Stimulated activated CD4-positive, alpha-beta T cell treated with anti-CD3 and anti-CD28 coated beads, Interleukin-15, amount 100 ng/mL, for 48 hours (primary cell): ENCODE data around the gene ZDHHC24.
"Not testable (repeated sequence)": the region's sequence is repeated elsewhere in the genome, so short reads cannot be mapped to it uniquely, and the experiment has no call there.

Source experiments
- DNase-seq, 2 donors: peaks; one replicate each; pipeline ENCODE4 v3.0.0-alpha.2; 2020; ENCODE audit warnings: low read depth in 2 of 2

ZDHHC24 gene

GRCh38 chr11:66546368-66546965 lies 619 bp upstream of the ZDHHC24 start, which contains the start of gene ACTN3:
Gene ACTN3, plus strand, starts transcription at chr11:66546903. Its CDS starts 35 bp downstream, at chr11:66546938.
- no peak for DNase-seq

GRCh38 chr11:66544952-66545351 lies 896 bp downstream of the ZDHHC24 start:
- not testable (repeated sequence) for DNase-seq

- peak in 1 of 2 donors; percentile 25 for DNase-seq
These were observed 2.4 kb downstream of the ZDHHC24 start for GRCh38 chr11:66543263-66544107.

GRCh38 chr11:66542362-66542761 lies 3.5 kb downstream of the ZDHHC24 start:
- no peak for DNase-seq

GRCh38 chr11:66541892-66542291 lies 4.0 kb downstream of the ZDHHC24 start:
- no peak for DNase-seq

- DNase-seq: not testable (repeated sequence)
These were observed 5.2 kb downstream of the ZDHHC24 start for GRCh38 chr11:66540598-66540997.

- no peak for DNase-seq
These were observed 6.0 kb downstream of the ZDHHC24 start for GRCh38 chr11:66539870-66540213.

GRCh38 chr11:66539170-66539869 lies 6.5 kb downstream of the ZDHHC24 start:
- DNase-seq: no peak

- no peak for DNase-seq
These were observed 13.1 kb downstream of the ZDHHC24 start for GRCh38 chr11:66532784-66533183.

- DNase-seq: no peak
These were observed 14.0 kb downstream of the ZDHHC24 start for GRCh38 chr11:66531841-66532240.

- no peak for DNase-seq
These were observed 14.7 kb downstream of the ZDHHC24 start for GRCh38 chr11:66530927-66531709.

- no peak for DNase-seq
These were observed 16.2 kb downstream of the ZDHHC24 start for GRCh38 chr11:66529655-66530054.

- DNase-seq: no peak
These were observed 16.8 kb downstream of the ZDHHC24 start for GRCh38 chr11:66529069-66529468.

GRCh38 chr11:66524304-66525040 lies 21.4 kb downstream of the ZDHHC24 start:
- no peak for DNase-seq

GRCh38 chr11:66523611-66524010 lies 22.2 kb downstream of the ZDHHC24 start:
- DNase-seq: no peak

GRCh38 chr11:66510990-66511339 lies 34.9 kb downstream of the ZDHHC24 start:
- DNase-seq: no peak

- peak; percentile 58 to 77 for DNase-seq
These were observed 35.4 kb downstream of the ZDHHC24 start, which contains the start of gene BBS1 for GRCh38 chr11:66510271-66510989. Gene BBS1, plus strand, starts transcription at chr11:66510635. Its CDS starts 25 bp downstream, at chr11:66510660.

GRCh38 chr11:66509131-66509561 lies 36.7 kb downstream of the ZDHHC24 start:
- DNase-seq: no peak

GRCh38 chr11:66505276-66505816 lies 40.5 kb downstream of the ZDHHC24 start:
- no peak for DNase-seq

GRCh38 chr11:66498506-66498905 lies 47.3 kb downstream of the ZDHHC24 start:
- DNase-seq: no peak
